Fibroblast of villous mesenchyme (primary cell): ENCODE data around the gene RIMBP2. TPM values are rescaled to one million over a fixed set of nuclear protein-coding genes. Genes with fewer than 3 reads are reported as not detected.

Experiments used
- DNase-seq: peaks from one replicate; pipeline ENCODE4 v3.0.0-alpha.2; 2010; ENCODE audit warnings: low read depth
- H3K4me3 ChIP-seq: 2 replicates; pipeline ENCODE4 v1.5.1; 2011; ENCODE audit warnings: low read depth, mild to moderate bottlenecking, low read length
- total RNA-seq: library from RNA; depleted of rRNA; stranded (reverse); fragments of >200 nt; gene quantifications from 2 replicates; pipeline ENCODE4 v1.2.3, GENCODE V29; 2012
- TF ChIP-seq, protein P1 (sequence below): IDR thresholded peaks from 2 replicates; pipeline ENCODE4 v1.5.1; 2012; ENCODE audit warnings: low read depth, mild to moderate bottlenecking, low read length; ENCODE audit not compliant: insufficient read depth

The RIMBP2 gene
- total RNA-seq, 1 donor = not detected

- no peak overlapping the region for H3K4me3 ChIP-seq
- no peak for DNase-seq
- TF ChIP-seq, protein P1, sequence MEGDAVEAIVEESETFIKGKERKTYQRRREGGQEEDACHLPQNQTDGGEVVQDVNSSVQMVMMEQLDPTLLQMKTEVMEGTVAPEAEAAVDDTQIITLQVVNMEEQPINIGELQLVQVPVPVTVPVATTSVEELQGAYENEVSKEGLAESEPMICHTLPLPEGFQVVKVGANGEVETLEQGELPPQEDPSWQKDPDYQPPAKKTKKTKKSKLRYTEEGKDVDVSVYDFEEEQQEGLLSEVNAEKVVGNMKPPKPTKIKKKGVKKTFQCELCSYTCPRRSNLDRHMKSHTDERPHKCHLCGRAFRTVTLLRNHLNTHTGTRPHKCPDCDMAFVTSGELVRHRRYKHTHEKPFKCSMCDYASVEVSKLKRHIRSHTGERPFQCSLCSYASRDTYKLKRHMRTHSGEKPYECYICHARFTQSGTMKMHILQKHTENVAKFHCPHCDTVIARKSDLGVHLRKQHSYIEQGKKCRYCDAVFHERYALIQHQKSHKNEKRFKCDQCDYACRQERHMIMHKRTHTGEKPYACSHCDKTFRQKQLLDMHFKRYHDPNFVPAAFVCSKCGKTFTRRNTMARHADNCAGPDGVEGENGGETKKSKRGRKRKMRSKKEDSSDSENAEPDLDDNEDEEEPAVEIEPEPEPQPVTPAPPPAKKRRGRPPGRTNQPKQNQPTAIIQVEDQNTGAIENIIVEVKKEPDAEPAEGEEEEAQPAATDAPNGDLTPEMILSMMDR = no peak
Observed at GRCh38 chr12:130423136-130423535, 293.0 kb downstream of the RIMBP2 start.

GRCh38 chr12:130422676-130423075, 293.4 kb downstream of the RIMBP2 start:
- TF ChIP-seq, protein P1 = no peak
- no peak overlapping the region for H3K4me3 ChIP-seq
- DNase-seq = no peak

GRCh38 chr12:130421896-130422295, 294.2 kb downstream of the RIMBP2 start:
- TF ChIP-seq, protein P1 = no peak
- DNase-seq = no peak
- no peak overlapping the region for H3K4me3 ChIP-seq

DNA sequence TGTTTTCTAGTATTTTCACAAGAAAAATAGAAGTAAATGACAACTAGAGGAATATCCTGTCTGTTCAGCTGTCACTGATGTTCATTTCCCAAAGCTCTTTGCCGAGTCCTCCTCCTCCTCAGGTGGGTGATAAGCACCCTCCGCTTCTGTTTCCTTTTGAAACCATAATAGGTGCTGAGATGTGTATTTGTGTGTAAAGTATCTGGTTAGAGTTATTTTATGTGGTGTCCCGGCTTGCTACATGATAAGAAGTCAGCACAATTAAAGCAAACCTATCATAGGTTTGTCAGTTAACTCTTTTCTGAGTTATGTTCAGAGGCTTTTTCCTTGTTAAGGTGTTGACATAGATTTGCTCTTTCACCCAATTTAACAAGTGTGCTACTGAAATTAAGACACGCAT, 296.0 kb downstream of the RIMBP2 start:
- no peak for DNase-seq
- TF ChIP-seq, protein P1 = no peak
- no peak overlapping the region for H3K4me3 ChIP-seq

GRCh38 chr12:130419116-130419515, 297.0 kb downstream of the RIMBP2 start:
- DNase-seq = no peak
- TF ChIP-seq, protein P1 = no peak

DNA sequence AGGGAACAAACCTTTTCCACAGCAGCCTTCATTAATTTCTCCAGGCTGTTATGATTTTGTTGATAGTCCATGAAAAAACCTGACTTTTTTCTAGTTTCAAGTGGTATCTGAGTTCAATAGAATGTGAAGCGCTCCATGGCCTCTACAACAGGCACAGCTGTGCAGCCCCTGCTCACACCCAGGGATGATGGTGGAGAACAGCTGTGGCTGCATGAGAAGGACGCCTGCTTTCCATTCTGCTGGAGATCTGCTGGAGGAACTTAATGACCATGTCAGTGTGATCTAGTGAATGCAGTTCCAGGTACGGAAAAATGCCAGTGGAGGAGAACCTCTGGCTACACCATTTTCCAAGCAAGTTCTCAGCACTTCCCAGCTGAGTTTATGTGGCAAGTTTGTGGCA, 297.8 kb downstream of the RIMBP2 start:
- no peak overlapping the region for H3K4me3 ChIP-seq
- TF ChIP-seq, protein P1 = no peak
- no peak for DNase-seq

More at GRCh38 chr12:130419116-130419515, 297.0 kb downstream of the RIMBP2 start:
- no peak overlapping the region for H3K4me3 ChIP-seq

DNA sequence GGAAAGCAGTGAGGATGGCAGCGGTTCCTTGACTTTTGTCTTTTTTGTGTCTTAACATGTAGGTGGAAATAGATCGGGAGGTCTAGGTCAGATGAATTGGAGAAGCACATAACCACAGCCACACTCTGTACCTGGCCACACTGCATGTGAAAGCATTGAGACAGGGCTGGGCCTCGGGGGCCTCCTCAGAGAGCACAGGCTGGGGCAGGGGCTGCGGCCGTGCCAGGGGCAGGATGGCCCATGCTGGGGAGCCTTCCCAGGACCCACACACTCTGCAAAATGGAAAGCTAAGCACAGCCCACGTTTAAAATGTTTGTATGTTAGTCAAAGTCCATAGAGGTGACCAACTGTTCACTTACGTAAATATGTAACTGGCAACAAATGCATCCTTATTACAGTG, 301.7 kb downstream of the RIMBP2 start:
- DNase-seq = no peak
- TF ChIP-seq, protein P1 = no peak
- H3K4me3 ChIP-seq = no peak overlapping the region
